Frontal cortex (tissue), 1 donor: ENCODE data around the gene RNASEH1. TPM values are rescaled to one million over a fixed set of nuclear protein-coding genes. Genes with fewer than 3 reads are reported as not detected.

Experiments
- total RNA-seq: library from RNA; depleted of rRNA; stranded (reverse); fragments of >200 nt; gene quantifications from one replicate; pipeline ENCODE4 v1.2.3, GENCODE V29; 2014

The RNASEH1 gene
- total RNA-seq, 1 donor from 2014 or later, result 20.8 TPM

Other genes with a start within 250 kb of the RNASEH1 start
- gene EIPR1, start 180.5 kb downstream of the RNASEH1 start, total RNA-seq, result 40.8 TPM
- gene TRAPPC12, start 178.6 kb downstream of the RNASEH1 start, total RNA-seq, result 55.8 TPM
- 11.8 TPM for gene ADI1, start 38.8 kb downstream of the RNASEH1 start, total RNA-seq
- gene RPS7, start 16.9 kb upstream of the RNASEH1 start, total RNA-seq, result 1,245 TPM
- 0.41 TPM for gene COLEC11, start 36.8 kb upstream of the RNASEH1 start, total RNA-seq
- under 0.01 TPM for gene ALLC, start 99.9 kb upstream of the RNASEH1 start, total RNA-seq
- gene DCDC2C, start 145.2 kb upstream of the RNASEH1 start, total RNA-seq, result 1.2 TPM